Measurements from ENCODE around the gene USP25.

The USP25 gene

DNA sequence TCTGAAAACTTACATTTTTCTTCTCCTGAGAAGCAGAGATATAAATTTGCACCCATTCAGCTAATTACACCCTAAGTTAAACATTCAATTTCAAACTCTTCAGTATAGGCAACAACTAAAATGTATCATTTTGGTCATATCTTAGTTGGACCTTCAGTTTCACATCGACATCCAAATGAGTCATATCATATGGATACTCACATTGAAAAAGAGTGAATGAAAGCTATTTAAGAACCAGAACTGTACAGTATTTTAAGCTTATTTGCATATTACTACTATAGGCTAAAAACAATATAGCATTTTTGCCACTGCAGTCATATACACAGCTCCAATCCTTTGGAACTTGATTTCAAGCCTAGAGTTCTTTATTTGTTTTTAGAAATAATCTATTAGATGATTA is 33.6 kb downstream of the USP25 start:
- DNase-seq (ENCODE audit: low read depth in 1 of 2, low spot score in 1 of 2) = no peak
- TF ChIP-seq, protein P1, sequence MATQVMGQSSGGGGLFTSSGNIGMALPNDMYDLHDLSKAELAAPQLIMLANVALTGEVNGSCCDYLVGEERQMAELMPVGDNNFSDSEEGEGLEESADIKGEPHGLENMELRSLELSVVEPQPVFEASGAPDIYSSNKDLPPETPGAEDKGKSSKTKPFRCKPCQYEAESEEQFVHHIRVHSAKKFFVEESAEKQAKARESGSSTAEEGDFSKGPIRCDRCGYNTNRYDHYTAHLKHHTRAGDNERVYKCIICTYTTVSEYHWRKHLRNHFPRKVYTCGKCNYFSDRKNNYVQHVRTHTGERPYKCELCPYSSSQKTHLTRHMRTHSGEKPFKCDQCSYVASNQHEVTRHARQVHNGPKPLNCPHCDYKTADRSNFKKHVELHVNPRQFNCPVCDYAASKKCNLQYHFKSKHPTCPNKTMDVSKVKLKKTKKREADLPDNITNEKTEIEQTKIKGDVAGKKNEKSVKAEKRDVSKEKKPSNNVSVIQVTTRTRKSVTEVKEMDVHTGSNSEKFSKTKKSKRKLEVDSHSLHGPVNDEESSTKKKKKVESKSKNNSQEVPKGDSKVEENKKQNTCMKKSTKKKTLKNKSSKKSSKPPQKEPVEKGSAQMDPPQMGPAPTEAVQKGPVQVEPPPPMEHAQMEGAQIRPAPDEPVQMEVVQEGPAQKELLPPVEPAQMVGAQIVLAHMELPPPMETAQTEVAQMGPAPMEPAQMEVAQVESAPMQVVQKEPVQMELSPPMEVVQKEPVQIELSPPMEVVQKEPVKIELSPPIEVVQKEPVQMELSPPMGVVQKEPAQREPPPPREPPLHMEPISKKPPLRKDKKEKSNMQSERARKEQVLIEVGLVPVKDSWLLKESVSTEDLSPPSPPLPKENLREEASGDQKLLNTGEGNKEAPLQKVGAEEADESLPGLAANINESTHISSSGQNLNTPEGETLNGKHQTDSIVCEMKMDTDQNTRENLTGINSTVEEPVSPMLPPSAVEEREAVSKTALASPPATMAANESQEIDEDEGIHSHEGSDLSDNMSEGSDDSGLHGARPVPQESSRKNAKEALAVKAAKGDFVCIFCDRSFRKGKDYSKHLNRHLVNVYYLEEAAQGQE (IDR thresholded peaks at IDR 0.05; ENCODE audit: insufficient replicate concordance, low read depth) = no peak
- TF ChIP-seq GABPA (IDR thresholded peaks at IDR 0.05; ENCODE audit: low read depth) (no peak), POLR2AphosphoS5 (IDR thresholded peaks at IDR 0.05; ENCODE audit: low read depth) (no peak), SPI1 (IDR thresholded peaks at IDR 0.05; ENCODE audit: borderline replicate concordance, low read depth) (no peak)
- TF ChIP-seq, protein P2, sequence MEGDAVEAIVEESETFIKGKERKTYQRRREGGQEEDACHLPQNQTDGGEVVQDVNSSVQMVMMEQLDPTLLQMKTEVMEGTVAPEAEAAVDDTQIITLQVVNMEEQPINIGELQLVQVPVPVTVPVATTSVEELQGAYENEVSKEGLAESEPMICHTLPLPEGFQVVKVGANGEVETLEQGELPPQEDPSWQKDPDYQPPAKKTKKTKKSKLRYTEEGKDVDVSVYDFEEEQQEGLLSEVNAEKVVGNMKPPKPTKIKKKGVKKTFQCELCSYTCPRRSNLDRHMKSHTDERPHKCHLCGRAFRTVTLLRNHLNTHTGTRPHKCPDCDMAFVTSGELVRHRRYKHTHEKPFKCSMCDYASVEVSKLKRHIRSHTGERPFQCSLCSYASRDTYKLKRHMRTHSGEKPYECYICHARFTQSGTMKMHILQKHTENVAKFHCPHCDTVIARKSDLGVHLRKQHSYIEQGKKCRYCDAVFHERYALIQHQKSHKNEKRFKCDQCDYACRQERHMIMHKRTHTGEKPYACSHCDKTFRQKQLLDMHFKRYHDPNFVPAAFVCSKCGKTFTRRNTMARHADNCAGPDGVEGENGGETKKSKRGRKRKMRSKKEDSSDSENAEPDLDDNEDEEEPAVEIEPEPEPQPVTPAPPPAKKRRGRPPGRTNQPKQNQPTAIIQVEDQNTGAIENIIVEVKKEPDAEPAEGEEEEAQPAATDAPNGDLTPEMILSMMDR (IDR thresholded peaks at IDR 0.05; ENCODE audit: insufficient read depth, low read length) = no peak
- H3K27me3 ChIP-seq (ENCODE audit: insufficient read depth, poor library complexity, severe bottlenecking) = no peaks in the 10 kb centered on the region
- H3K27ac ChIP-seq (replicated peaks) = no peak overlapping the region
- no peak overlapping the region for H3K4me3 ChIP-seq (replicated peaks; ENCODE audit: insufficient read depth, low read length)

DNA sequence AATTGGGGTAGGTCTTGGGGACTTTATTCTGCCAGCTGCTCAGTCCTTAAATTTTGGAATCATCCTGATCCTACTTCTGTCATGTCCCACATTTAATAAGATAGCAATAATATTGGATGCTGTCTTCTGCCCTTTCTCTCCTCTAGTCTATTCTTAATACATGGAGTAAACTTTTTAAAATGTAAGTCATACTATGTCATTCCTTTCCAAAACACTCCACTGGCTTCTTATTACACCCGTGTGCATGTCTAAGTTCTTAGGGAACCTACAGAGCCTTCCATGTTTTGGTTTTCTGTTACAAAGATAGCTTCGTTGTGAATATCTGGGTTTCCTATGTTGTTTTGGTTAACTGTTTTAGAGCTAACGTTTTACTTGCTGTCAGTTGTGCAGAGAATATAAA is 35.1 kb downstream of the USP25 start:
- TF ChIP-seq, protein P2 (IDR thresholded peaks at IDR 0.05; ENCODE audit: insufficient read depth, low read length) = no peak
- no peak for TF ChIP-seq POLR2AphosphoS5 (IDR thresholded peaks at IDR 0.05; ENCODE audit: low read depth)
- no peak for TF ChIP-seq GABPA (IDR thresholded peaks at IDR 0.05; ENCODE audit: low read depth)
- TF ChIP-seq SPI1 (IDR thresholded peaks at IDR 0.05; ENCODE audit: borderline replicate concordance, low read depth) = no peak
- TF ChIP-seq, protein P1 (IDR thresholded peaks at IDR 0.05; ENCODE audit: insufficient replicate concordance, low read depth) = no peak
- DNase-seq (ENCODE audit: low read depth in 1 of 2, low spot score in 1 of 2) = no peak
- no peaks in the 10 kb centered on the region for H3K27me3 ChIP-seq (ENCODE audit: insufficient read depth, poor library complexity, severe bottlenecking)
- H3K27ac ChIP-seq (replicated peaks) = no peak overlapping the region
- H3K4me3 ChIP-seq (replicated peaks; ENCODE audit: insufficient read depth, low read length) = no peak overlapping the region

DNA sequence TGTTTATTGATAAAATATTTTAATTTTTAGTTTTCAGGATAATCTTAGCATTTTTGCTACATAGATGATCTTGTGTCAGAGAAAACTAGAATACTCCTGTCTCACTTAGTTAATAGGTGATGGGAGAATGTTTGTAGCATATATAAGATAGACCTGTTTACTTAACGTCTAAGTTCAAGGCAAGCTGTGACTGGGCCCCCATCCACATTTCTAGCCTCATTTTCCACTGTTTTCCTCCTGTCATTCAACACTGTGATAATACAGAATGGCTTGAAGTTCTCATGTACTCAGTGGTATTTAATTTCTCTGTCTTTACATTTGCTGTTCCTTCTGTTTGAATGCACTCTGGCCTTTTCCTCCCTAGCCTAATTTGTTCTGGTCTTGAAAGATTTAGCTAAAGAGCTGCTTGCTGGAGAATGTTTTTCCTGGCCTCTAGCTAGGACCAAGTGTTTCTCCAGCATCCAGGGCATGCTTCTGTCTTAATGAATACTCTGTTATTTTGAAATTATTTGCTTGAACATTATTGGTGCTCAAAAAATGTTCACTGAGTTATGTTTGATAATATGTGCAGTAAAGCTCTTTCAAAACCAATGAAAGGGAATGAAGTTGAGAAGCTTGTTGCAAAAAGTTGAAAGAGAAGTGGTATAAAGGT is 37.3 kb downstream of the USP25 start:
- no peak for TF ChIP-seq POLR2AphosphoS5 (IDR thresholded peaks at IDR 0.05; ENCODE audit: low read depth)
- TF ChIP-seq, protein P2 (IDR thresholded peaks at IDR 0.05; ENCODE audit: insufficient read depth, low read length) = no peak
- no peak for TF ChIP-seq GABPA (IDR thresholded peaks at IDR 0.05; ENCODE audit: low read depth)
- TF ChIP-seq SPI1 (IDR thresholded peaks at IDR 0.05; ENCODE audit: borderline replicate concordance, low read depth) = no peak
- TF ChIP-seq, protein P1 (IDR thresholded peaks at IDR 0.05; ENCODE audit: insufficient replicate concordance, low read depth) = no peak
- no peak for DNase-seq (ENCODE audit: low read depth in 1 of 2, low spot score in 1 of 2)
- H3K27me3 ChIP-seq (ENCODE audit: insufficient read depth, poor library complexity, severe bottlenecking) = no peaks in the 10 kb centered on the region
- no peak overlapping the region for H3K4me3 ChIP-seq (replicated peaks; ENCODE audit: insufficient read depth, low read length)
- no peak overlapping the region for H3K27ac ChIP-seq (replicated peaks)
